SKM-1 treated with dmso at 0.1 percent for 144 hours (cell line): ENCODE results near the gene KMT2A.
"Not testable (repeated sequence)": the region's sequence is repeated elsewhere in the genome, so short reads cannot be mapped to it uniquely, and the experiment has no call there.

ENCODE experiments used
- DNase-seq: peaks from one replicate; lab custom pipeline; 2025; ENCODE audit not compliant: unreplicated experiment; lab: John Stamatoyannopoulos, UW

Gene KMT2A

GRCh38 chr11:118434553-118435289 lies 1.6 kb upstream of the KMT2A start:
- DNase-seq: no peak

- DNase-seq: peak; percentile 68
Measured at GRCh38 chr11:118435290-118435892, 901 bp upstream of the KMT2A start.

- no peak for DNase-seq
Measured at GRCh38 chr11:118436639-118437207, 431 bp downstream of the KMT2A start.

GRCh38 chr11:118437208-118438125 lies 1.2 kb downstream of the KMT2A start:
- DNase-seq: no peak

GRCh38 chr11:118438314-118438931 lies 2.1 kb downstream of the KMT2A start:
- DNase-seq: no peak

GRCh38 chr11:118439646-118440045 lies 3.4 kb downstream of the KMT2A start:
- no peak for DNase-seq

GRCh38 chr11:118441770-118442275 lies 5.5 kb downstream of the KMT2A start:
- DNase-seq: no peak

GRCh38 chr11:118442301-118442700 lies 6.0 kb downstream of the KMT2A start:
- DNase-seq: no peak

GRCh38 chr11:118442908-118443589 lies 6.8 kb downstream of the KMT2A start:
- no peak for DNase-seq

- no peak for DNase-seq
Measured at GRCh38 chr11:118443590-118444218, 7.4 kb downstream of the KMT2A start.

- no peak for DNase-seq
Measured at GRCh38 chr11:118447423-118447822, 11.1 kb downstream of the KMT2A start.

GRCh38 chr11:118448294-118448693 lies 12.0 kb downstream of the KMT2A start:
- no peak for DNase-seq

- no peak for DNase-seq
Measured at GRCh38 chr11:118449316-118449918, 13.1 kb downstream of the KMT2A start.

GRCh38 chr11:118450451-118450850 lies 14.2 kb downstream of the KMT2A start:
- no peak for DNase-seq

GRCh38 chr11:118462178-118462577 lies 25.9 kb downstream of the KMT2A start:
- DNase-seq: no peak

GRCh38 chr11:118468968-118469367 lies 32.7 kb downstream of the KMT2A start:
- not testable (repeated sequence) for DNase-seq

- no peak for DNase-seq
Measured at GRCh38 chr11:118471030-118471429, 34.7 kb downstream of the KMT2A start.

- DNase-seq: no peak
Measured at GRCh38 chr11:118473537-118473936, 37.2 kb downstream of the KMT2A start.

- DNase-seq: no peak
Measured at GRCh38 chr11:118476676-118477075, 40.4 kb downstream of the KMT2A start.
